IMR-90 (cell line): Measurements from ENCODE around the gene PADI6. TPM values are rescaled to one million over a fixed set of nuclear protein-coding genes. Genes with fewer than 3 reads are reported as not detected.

Experiments
- ATAC-seq: fragments of 200-7000 bp; cut with Tn5 transposase; 2 replicates; pipeline ENCODE4 v1.9.1; 2020; ENCODE audit warnings: low read depth, mild to moderate bottlenecking, moderate library complexity
- BruUV-seq: library from RNA; stranded (reverse); fragments of 400-500 nt; replicated peaks from 2 replicates; lab custom pipeline; 2021; lab: Mats Ljungman, UMichigan
- CTCF ChIA-PET: fragments of 300-600 bp; formaldehyde crosslinking; extraction: SDS; loops from one replicate; lab custom pipeline; 2021; ENCODE audit warnings: antibody characterized with exemption; lab: Yijun Ruan, JAX
- POLR2A ChIA-PET: fragments of 300-600 bp; sonication (Branson Sonifier 250); formaldehyde crosslinking; loops from one replicate; lab custom pipeline; 2022; ENCODE audit warnings: antibody characterized with exemption; ENCODE audit not compliant: unreplicated experiment; lab: Charles Lee
- DNase-seq: peaks from one replicate; pipeline ENCODE4 v3.0.0; 2013
- H2AFZ ChIP-seq: replicated peaks from 2 replicates; pipeline ENCODE3; 2013; ENCODE audit warnings: low read length, mild to moderate bottlenecking; ENCODE audit not compliant: poor library complexity
- H2AK5ac ChIP-seq: 2 replicates; pipeline ENCODE4 v1.6.1; 2013; ENCODE audit warnings: low read depth, low read length, inconsistent platforms
- H2AK9ac ChIP-seq: replicated peaks from 2 replicates; pipeline ENCODE3; 2013; ENCODE audit warnings: mild to moderate bottlenecking, low read depth, low read length, moderate library complexity; ENCODE audit not compliant: poor library complexity
- H2BK120ac ChIP-seq: 2 replicates; pipeline ENCODE4 v1.6.1; 2013; ENCODE audit warnings: low read depth, low read length, inconsistent platforms
- H2BK15ac ChIP-seq: 3 replicates; pipeline ENCODE4 v1.6.1; 2013; ENCODE audit warnings: low read depth, low read length, inconsistent platforms
- H2BK20ac ChIP-seq: 2 replicates; pipeline ENCODE4 v1.6.1; 2013; ENCODE audit warnings: low read depth, mild to moderate bottlenecking, inconsistent platforms, low read length, moderate library complexity
- H2BK5ac ChIP-seq: 2 replicates; pipeline ENCODE4 v1.6.1; 2013; ENCODE audit warnings: mild to moderate bottlenecking, low read depth, low read length, inconsistent platforms; ENCODE audit not compliant: poor library complexity, severe bottlenecking
- H3K14ac ChIP-seq: replicated peaks from 2 replicates; pipeline ENCODE4 v1.6.1; 2013; ENCODE audit warnings: low read depth, low read length, inconsistent platforms
- H3K18ac ChIP-seq: 2 replicates; pipeline ENCODE4 v1.6.1; 2013; ENCODE audit warnings: low read depth, low read length, control low read depth
- H3K23ac ChIP-seq: 2 replicates; pipeline ENCODE4 v1.6.1; 2013; ENCODE audit warnings: low read depth, low read length, inconsistent platforms
- H3K27ac ChIP-seq: 2 replicates; pipeline ENCODE4 v1.5.1; 2013; ENCODE audit warnings: mild to moderate bottlenecking, control low read depth, low read length; ENCODE audit not compliant: insufficient read depth
- H3K27me3 ChIP-seq: 2 replicates; pipeline ENCODE4 v1.6.1; 2013; ENCODE audit warnings: low read length; ENCODE audit not compliant: control insufficient read depth, insufficient read depth
- H3K36me3 ChIP-seq: 2 replicates; pipeline ENCODE4 v1.6.1; 2013; ENCODE audit warnings: low read length, mixed read lengths; ENCODE audit not compliant: control insufficient read depth, insufficient read depth
- H3K4ac ChIP-seq: 2 replicates; pipeline ENCODE4 v1.6.1; 2013; ENCODE audit warnings: low read depth, low read length, inconsistent platforms
- H3K4me1 ChIP-seq: 2 replicates; pipeline ENCODE4 v1.6.1; 2013; ENCODE audit warnings: low read length, mixed read lengths; ENCODE audit not compliant: control insufficient read depth, insufficient read depth
- H3K4me2 ChIP-seq: 2 replicates; pipeline ENCODE4 v1.6.1; 2013; ENCODE audit warnings: low read depth, mild to moderate bottlenecking, control low read depth, low read length, moderate library complexity
- H3K4me3 ChIP-seq: 2 replicates; pipeline ENCODE4 v1.5.1; 2013; ENCODE audit warnings: low read depth, mild to moderate bottlenecking, control low read depth, low read length, moderate library complexity; ENCODE audit not compliant: insufficient read depth
- H3K56ac ChIP-seq: 2 replicates; pipeline ENCODE4 v1.6.1; 2013; ENCODE audit warnings: low read length, inconsistent platforms; ENCODE audit not compliant: insufficient read depth; ENCODE audit errors: extremely low read depth
- H3K79me1 ChIP-seq, 2 experiments: 2 replicates each; pipeline ENCODE4 v1.6.1; 2013; ENCODE audit warnings: low read length in 2 of 2, inconsistent platforms in 1 of 2, low read depth in 1 of 2
- H3K9ac ChIP-seq: 2 replicates; pipeline ENCODE4 v1.6.1; 2013; ENCODE audit warnings: low read depth, low read length, control low read depth
- H3K9me1 ChIP-seq: 2 replicates; pipeline ENCODE4 v1.6.1; 2013; ENCODE audit warnings: low read length, inconsistent platforms; ENCODE audit not compliant: insufficient read depth
- H3K9me3 ChIP-seq: 2 replicates; pipeline ENCODE4 v1.6.1; 2013; ENCODE audit warnings: low read length; ENCODE audit not compliant: control insufficient read depth, insufficient read depth
- H4K20me1 ChIP-seq: 2 replicates; pipeline ENCODE4 v1.6.1; 2013; ENCODE audit warnings: low read length, inconsistent platforms; ENCODE audit not compliant: insufficient read depth
- H4K5ac ChIP-seq: 2 replicates; pipeline ENCODE4 v1.6.1; 2013; ENCODE audit warnings: mild to moderate bottlenecking, low read depth, low read length, control low read depth
- H4K8ac ChIP-seq, 2 experiments: 2 replicates each; pipeline ENCODE4 v1.6.1; 2013; ENCODE audit warnings: low read depth in 2 of 2, low read length in 2 of 2, control low read depth in 1 of 2, inconsistent platforms in 1 of 2
- H4K91ac ChIP-seq: 2 replicates; pipeline ENCODE4 v1.6.1; 2013; ENCODE audit warnings: low read depth, low read length, inconsistent platforms; ENCODE audit not compliant: insufficient read depth
- CEBPB ChIP-seq: IDR thresholded peaks from 2 replicates; pipeline ENCODE4 v1.6.1; 2012; ENCODE audit warnings: low read depth, low read length, improper control_type of control experiment
- MAFK ChIP-seq: IDR thresholded peaks from 2 replicates; pipeline ENCODE4 v1.6.1; 2012; ENCODE audit warnings: low read depth, low read length, improper control_type of control experiment
- NFE2L2 ChIP-seq: fragments of 150-350 bp; IDR thresholded peaks from 2 replicates; pipeline ENCODE4 v1.6.1; 2016; ENCODE audit warnings: low read depth, mild to moderate bottlenecking, low read length
- WGBS, 2 experiments: methylation state at CpG; one replicate each; pipeline versions ENCODE4 v1.1.5 to v1.1.7; 2013; ENCODE audit warnings: missing lambda C conversion rate in 2 of 2; ENCODE audit not compliant: insufficient read length in 1 of 2; ENCODE audit errors: extremely low coverage in 2 of 2; 5-methylcytosine and 5-hydroxymethylcytosine counted together
- dilution Hi-C: fragments of 300-500 bp; cut with HindIII; formaldehyde crosslinking; loops from one replicate; pipeline ENCODE4 v1.14.3; 2018; ENCODE audit warnings: low sequenced_read_pairs; ENCODE audit not compliant: unreplicated experiment
- in situ Hi-C: fragments of 300-500 bp; cut with MboI; formaldehyde crosslinking; loops from 3 replicates; pipeline ENCODE4 v1.14.3; 2019; ENCODE audit warnings: low sequenced_read_pairs, inconsistent platforms, mixed read lengths
- intact Hi-C: fragments of 100-400 bp; cut with micrococcal nuclease; formaldehyde crosslinking; loops from 2 replicates; pipeline ENCODE4 v1.10.0; 2022
- polyA plus RNA-seq, 3 experiments: library from polyadenylated mRNA; depleted of rRNA; stranded (reverse); fragments of >200 nt; gene quantifications; 2 replicates each; pipeline ENCODE4 v1.2.3, GENCODE V29; 2012; ENCODE audit warnings: low replicate concordance in 1 of 3
- total RNA-seq: library from RNA; depleted of rRNA; stranded (reverse); fragments of >200 nt; gene quantifications from 2 replicates; pipeline ENCODE4 v1.2.3, GENCODE V29; 2012

The PADI6 gene
- total and polyA plus RNA-seq, 2 of the 4 experiments (the other 2 are of a cell fraction), result not detected

GRCh38 chr1:17347769-17348592 lies 24.0 kb upstream of the PADI6 start:
- DNase-seq, result peak; percentile 62
- no CpG with 5 or more reads among the region's 19 CpGs for WGBS, 2 experiments
- Histone ChIP-seq H2BK5ac (no peak overlapping the region), H2BK120ac (no peak overlapping the region), H3K36me3 (no peaks in the 10 kb centered on the region), H2AFZ (peak overlapping the region; percentile 40), H3K4me1 (no peaks in the 10 kb centered on the region), H3K56ac (no peak overlapping the region), H4K8ac (no peak overlapping the region), H2BK20ac (no peak overlapping the region), H2AK5ac (no peak overlapping the region), H3K27ac (no peak overlapping the region), H4K5ac (no peak overlapping the region), H3K27me3 (peaks cover 12% of the 10 kb centered on the region; the same call in 1 of the 2 replicates), H4K20me1 (no peaks in the 10 kb centered on the region; the same call in 1 of the 2 replicates), H2AK9ac (no peak overlapping the region), H4K91ac (no peak overlapping the region), H3K4ac (no peak overlapping the region), H3K18ac (no peak overlapping the region), H3K79me1 (no peaks in the 10 kb centered on the region), H3K14ac (no peak overlapping the region), H3K9ac (no peak overlapping the region), H3K23ac (no peak overlapping the region), H3K9me1 (no peaks in the 10 kb centered on the region; the same call in 1 of the 2 replicates), H3K4me3 (no peak overlapping the region), H3K9me3 (no peaks in the 10 kb centered on the region), H3K4me2 (no peak overlapping the region), H2BK15ac (no peak overlapping the region)
- BruUV-seq, result no TSS peak
- CTCF ChIA-PET, result no interaction called here
- POLR2A ChIA-PET, result interaction anchor here (0.5 kb wide), 1 partner anchor 1256 kb away, joined by 3 read pairs; no protein-coding TSS in a partner anchor
- no peak for ATAC-seq
- dilution Hi-C loops (no loop called here), intact Hi-C loops (no loop called here), in situ Hi-C loops (no loop called here)
- peak; percentile 91 for TF ChIP-seq NFE2L2
- no peak for TF ChIP-seq CEBPB
- peak; percentile 90 for TF ChIP-seq MAFK
